TTC549 (cell line): ENCODE results near the gene PLET1.

Source experiments
- FAIRE-seq: peaks from 2 replicates; lab custom pipeline; 2012; peaks lifted over from hg19 to GRCh38; lab: Jason Lieb, UNC

PLET1 gene

GRCh38 chr11:112281726-112282125, 21.1 kb upstream of the PLET1 start:
- FAIRE-seq = no peak

GRCh38 chr11:112280268-112281126, 19.8 kb upstream of the PLET1 start:
- FAIRE-seq = peak; percentile 28

GRCh38 chr11:112279901-112280267, 19.2 kb upstream of the PLET1 start:
- FAIRE-seq = no peak

- no peak for FAIRE-seq
These were observed 18.1 kb upstream of the PLET1 start for GRCh38 chr11:112278803-112279202.

- no peak for FAIRE-seq
These were observed 17.3 kb upstream of the PLET1 start for GRCh38 chr11:112277941-112278340.

- FAIRE-seq = no peak
These were observed 16.4 kb upstream of the PLET1 start for GRCh38 chr11:112277029-112277428.

GRCh38 chr11:112274007-112274783, 13.5 kb upstream of the PLET1 start:
- FAIRE-seq = no peak

GRCh38 chr11:112273066-112273465, 12.4 kb upstream of the PLET1 start:
- no peak for FAIRE-seq

- no peak for FAIRE-seq
These were observed 10.6 kb upstream of the PLET1 start for GRCh38 chr11:112271242-112271641.

GRCh38 chr11:112270551-112271180, 10.0 kb upstream of the PLET1 start:
- no peak for FAIRE-seq

GRCh38 chr11:112269139-112269538, 8.5 kb upstream of the PLET1 start:
- FAIRE-seq = no peak

- FAIRE-seq = no peak
These were observed 7.7 kb upstream of the PLET1 start for GRCh38 chr11:112268406-112268805.

GRCh38 chr11:112267188-112267591, 6.5 kb upstream of the PLET1 start:
- no peak for FAIRE-seq

GRCh38 chr11:112266410-112266778, 5.7 kb upstream of the PLET1 start:
- FAIRE-seq = no peak

- FAIRE-seq = no peak
These were observed 5.2 kb upstream of the PLET1 start for GRCh38 chr11:112265659-112266409.

GRCh38 chr11:112255067-112255720, 5.5 kb downstream of the PLET1 start:
- no peak for FAIRE-seq

- FAIRE-seq = no peak
These were observed 6.9 kb downstream of the PLET1 start for GRCh38 chr11:112253605-112254242.

GRCh38 chr11:112249871-112250610, 10.6 kb downstream of the PLET1 start:
- no peak for FAIRE-seq

GRCh38 chr11:112248201-112248600, 12.5 kb downstream of the PLET1 start:
- no peak for FAIRE-seq

GRCh38 chr11:112247201-112247600, 13.5 kb downstream of the PLET1 start:
- FAIRE-seq = no peak

GRCh38 chr11:112241486-112241885, 19.2 kb downstream of the PLET1 start:
- no peak for FAIRE-seq
